ENCODE measurements around the gene IZUMO2.

DNA sequence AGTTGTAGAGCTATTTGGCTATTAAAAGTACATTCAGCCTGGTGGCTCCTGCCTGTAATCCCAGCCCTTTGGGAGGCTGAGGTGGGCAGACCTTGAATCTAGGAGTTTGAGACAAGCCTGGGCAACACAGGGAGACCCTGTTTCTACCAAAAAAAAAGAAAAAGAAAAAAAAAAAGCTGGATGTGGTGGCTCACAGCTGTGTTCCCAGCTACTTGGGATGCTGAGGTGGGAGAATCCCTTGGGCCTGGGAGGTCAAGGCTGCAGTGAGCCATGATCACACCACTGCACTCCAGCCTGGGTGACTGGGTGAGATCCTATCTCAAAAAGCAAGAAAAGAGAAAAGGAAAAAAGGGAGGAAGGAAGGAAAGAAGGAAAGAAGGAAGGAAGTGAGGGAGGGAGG, 9.6 kb upstream of the IZUMO2 start:
- TF ChIP-seq, protein P1, sequence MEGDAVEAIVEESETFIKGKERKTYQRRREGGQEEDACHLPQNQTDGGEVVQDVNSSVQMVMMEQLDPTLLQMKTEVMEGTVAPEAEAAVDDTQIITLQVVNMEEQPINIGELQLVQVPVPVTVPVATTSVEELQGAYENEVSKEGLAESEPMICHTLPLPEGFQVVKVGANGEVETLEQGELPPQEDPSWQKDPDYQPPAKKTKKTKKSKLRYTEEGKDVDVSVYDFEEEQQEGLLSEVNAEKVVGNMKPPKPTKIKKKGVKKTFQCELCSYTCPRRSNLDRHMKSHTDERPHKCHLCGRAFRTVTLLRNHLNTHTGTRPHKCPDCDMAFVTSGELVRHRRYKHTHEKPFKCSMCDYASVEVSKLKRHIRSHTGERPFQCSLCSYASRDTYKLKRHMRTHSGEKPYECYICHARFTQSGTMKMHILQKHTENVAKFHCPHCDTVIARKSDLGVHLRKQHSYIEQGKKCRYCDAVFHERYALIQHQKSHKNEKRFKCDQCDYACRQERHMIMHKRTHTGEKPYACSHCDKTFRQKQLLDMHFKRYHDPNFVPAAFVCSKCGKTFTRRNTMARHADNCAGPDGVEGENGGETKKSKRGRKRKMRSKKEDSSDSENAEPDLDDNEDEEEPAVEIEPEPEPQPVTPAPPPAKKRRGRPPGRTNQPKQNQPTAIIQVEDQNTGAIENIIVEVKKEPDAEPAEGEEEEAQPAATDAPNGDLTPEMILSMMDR (IDR thresholded peaks at IDR 0.05; ENCODE audit: poor library complexity, severe bottlenecking) = no peak
- TF ChIP-seq TAF1 (IDR thresholded peaks at IDR 0.05; ENCODE audit: low read depth) = no peak

All from neural cell (in vitro differentiated cells).